ENCODE measurements around the gene CDK5RAP2.

DNA sequence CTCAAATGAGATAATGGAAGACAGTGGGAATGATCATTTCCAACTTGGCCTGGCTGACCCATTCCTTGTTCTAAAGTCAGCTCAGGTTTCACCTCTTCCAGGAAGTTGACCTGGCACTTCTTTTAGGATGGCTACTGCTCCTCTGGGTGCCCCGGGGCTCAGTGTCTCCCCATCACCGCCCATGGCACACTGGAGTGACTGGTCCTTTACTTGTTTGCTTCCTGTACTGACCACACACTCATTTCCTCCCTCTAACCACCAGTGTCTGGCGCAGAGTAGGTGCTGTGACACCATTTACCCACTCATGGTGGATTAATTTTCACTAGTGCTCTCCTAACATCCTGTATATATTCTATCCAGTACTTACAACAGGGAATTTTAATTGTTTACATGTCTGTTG is 183.5 kb downstream of the CDK5RAP2 start:
- TF ChIP-seq, protein P1, sequence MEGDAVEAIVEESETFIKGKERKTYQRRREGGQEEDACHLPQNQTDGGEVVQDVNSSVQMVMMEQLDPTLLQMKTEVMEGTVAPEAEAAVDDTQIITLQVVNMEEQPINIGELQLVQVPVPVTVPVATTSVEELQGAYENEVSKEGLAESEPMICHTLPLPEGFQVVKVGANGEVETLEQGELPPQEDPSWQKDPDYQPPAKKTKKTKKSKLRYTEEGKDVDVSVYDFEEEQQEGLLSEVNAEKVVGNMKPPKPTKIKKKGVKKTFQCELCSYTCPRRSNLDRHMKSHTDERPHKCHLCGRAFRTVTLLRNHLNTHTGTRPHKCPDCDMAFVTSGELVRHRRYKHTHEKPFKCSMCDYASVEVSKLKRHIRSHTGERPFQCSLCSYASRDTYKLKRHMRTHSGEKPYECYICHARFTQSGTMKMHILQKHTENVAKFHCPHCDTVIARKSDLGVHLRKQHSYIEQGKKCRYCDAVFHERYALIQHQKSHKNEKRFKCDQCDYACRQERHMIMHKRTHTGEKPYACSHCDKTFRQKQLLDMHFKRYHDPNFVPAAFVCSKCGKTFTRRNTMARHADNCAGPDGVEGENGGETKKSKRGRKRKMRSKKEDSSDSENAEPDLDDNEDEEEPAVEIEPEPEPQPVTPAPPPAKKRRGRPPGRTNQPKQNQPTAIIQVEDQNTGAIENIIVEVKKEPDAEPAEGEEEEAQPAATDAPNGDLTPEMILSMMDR (IDR thresholded peaks at IDR 0.05; ENCODE audit: low read depth, low read length) = no peak
- TF ChIP-seq, protein P2, sequence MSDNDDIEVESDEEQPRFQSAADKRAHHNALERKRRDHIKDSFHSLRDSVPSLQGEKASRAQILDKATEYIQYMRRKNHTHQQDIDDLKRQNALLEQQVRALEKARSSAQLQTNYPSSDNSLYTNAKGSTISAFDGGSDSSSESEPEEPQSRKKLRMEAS (IDR thresholded peaks at IDR 0.05; ENCODE audit: low read depth, low read length) = no peak

Data from NB4 (cell line).